GM21723 (cell line): ENCODE results near the gene PLCB1.
A peak's percentile ranks its signal among the peaks of the same experiment; 100 is the strongest.
"Not testable (repeated sequence)": the region's sequence is repeated elsewhere in the genome, so short reads cannot be mapped to it uniquely, and the experiment has no call there.

Experiments
- ATAC-seq: cut with Tn5 transposase; IDR thresholded peaks from one replicate; pipeline ENCODE4 v1.9.1; 2021; ENCODE audit warnings: mild to moderate bottlenecking, moderate library complexity; ENCODE audit not compliant: unreplicated experiment

PLCB1 gene

GRCh38 chr20:8156235-8157079, 24.4 kb downstream of the PLCB1 start:
- peak; percentile 70 for ATAC-seq

GRCh38 chr20:8159217-8159616, 27.2 kb downstream of the PLCB1 start:
- ATAC-seq: not testable (repeated sequence)

DNA sequence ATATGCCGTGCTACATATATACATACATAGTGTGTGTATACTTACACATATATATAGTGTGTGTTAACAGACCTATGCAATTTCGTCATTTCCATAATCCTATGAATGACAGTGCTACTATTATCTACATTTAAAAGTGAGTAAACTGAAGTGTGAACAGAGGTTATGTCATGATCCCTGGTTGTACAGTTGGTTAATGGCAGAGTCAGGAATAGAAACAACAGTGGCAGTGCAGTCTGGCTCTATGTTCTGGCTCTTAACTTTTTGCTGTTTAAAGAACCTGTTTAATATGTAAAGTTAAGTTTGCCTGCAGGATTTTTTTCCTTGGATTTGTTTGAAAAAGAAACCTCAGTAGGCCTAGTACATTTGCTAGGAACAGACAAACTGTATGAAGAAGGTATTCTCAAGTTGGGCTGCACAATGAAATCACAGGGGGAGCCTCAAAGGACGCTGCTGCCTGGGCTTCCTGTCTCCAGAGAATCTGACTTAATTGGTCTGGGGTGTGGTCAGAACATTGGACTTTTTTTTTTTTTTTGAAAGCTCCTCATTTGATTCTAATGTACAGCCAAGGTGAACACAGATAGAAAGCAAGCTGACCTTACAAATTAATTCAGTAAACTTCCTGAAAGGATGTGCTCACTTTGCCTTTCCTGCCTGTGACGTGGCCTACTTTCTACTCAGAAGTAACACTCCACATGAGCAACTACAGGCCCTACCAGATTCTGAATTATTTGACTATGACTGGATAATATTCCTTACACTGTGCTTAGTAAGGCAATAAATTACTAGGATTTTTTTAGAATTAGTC, 29.4 kb downstream of the PLCB1 start:
- no peak for ATAC-seq

GRCh38 chr20:8162610-8163009, 30.5 kb downstream of the PLCB1 start:
- no peak for ATAC-seq

DNA sequence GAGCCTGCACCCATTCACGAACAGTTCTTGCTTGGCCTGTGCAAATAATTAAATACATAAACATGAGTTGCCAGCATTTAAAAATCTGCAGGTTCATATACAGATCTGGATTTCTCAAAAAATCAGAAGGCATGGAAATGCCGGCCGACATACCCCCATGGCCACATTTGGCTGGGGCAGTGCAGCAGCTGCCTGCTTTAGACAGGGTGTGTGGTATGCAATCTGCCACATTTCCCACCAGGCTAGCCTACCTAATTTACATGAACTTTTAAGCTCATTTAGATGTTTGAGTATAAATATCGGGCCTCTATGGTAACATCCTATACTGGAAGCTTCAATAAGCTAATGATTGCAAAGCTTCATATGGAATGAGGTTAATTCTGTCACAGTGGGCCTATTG, 31.5 kb downstream of the PLCB1 start:
- ATAC-seq: no peak

DNA sequence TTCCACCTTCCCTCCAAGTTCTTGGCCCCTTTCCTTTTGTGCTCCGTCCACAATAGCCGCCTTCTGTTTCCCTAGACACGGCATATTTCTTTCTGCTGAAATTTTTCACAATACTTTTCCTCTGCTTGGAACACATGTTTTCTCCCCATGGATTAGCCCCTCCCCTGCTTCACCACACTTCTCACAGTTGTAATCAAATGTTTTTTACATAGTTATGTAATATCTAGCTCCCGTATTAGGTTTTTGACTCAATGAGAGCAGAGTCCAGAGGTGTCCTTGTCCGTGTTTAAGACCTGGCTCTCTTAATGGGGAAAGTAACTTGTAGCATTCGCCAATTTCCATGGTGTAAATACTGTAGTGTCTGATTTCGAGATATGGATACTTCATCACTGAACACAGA, 34.7 kb downstream of the PLCB1 start:
- ATAC-seq: no peak

DNA sequence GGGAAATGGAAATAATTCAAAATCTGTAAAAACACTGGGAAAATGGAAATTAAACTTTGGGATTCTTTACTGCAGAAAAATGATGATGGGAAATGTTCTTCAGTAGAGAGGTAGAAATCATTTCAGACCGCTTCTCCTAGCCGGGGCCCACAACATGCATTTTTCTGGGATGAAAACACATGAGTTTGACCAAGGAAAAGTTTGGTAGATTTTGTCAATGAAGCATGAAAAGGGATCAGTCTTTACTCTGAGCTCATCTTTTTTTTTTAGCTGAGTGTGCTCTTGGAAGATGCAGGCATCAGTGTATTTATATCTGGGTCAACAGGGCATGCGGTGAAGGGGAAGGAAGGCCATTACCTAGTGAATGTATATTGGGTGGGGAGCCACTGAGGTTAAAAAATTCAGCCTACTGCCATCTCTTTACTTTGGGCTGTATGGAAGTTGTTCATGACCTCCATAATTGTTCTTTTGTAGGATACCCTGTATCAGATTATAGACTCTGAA, 36.8 kb downstream of the PLCB1 start:
- ATAC-seq: no peak

- ATAC-seq: no peak
Observed at GRCh38 chr20:8170921-8171320, 38.9 kb downstream of the PLCB1 start.

GRCh38 chr20:8172191-8172590, 40.1 kb downstream of the PLCB1 start:
- ATAC-seq: no peak

GRCh38 chr20:8175741-8176675, 43.9 kb downstream of the PLCB1 start:
- no peak for ATAC-seq

- ATAC-seq: no peak
Observed at GRCh38 chr20:8183526-8183925, 51.5 kb downstream of the PLCB1 start.

DNA sequence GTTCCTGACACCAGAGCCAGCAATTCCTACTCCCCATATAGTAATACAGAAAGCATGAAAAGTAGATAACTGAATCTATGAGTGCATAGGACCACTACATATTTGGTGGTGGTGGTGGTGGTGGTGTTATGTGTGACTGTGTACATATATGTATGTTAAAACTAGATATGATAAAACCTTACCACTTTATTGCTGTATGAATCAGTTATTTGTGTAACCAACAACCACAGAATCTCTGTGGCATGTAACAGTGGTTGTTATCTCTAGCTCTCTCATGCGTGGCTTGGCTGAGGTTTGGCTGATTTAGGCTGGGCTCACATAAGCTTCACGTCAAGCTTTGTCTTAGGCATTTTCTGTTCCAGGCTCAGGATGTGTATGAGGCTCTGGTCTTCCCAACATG, 55.7 kb downstream of the PLCB1 start:
- no peak for ATAC-seq

GRCh38 chr20:8190043-8190880, 58.2 kb downstream of the PLCB1 start:
- ATAC-seq: no peak

DNA sequence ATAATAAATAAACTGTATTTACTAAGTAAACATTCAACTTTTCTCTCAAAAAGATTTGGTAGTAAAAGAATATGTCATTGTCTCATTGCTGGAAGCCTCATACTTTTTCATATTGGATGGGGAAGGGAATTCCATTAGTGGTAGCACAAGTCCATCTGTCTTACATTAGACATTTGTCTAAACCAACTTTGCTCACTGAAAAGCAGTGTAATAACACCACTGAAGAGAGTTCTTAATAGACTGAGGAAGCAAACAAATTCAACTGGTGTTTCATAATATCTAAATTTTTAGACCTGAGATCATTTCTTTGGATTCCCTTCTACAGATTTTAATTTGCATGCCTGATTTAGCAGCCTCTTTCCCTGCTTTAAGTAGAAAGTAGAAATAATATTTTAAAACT, 62.7 kb downstream of the PLCB1 start:
- ATAC-seq: no peak

GRCh38 chr20:8196096-8196495, 64.0 kb downstream of the PLCB1 start:
- no peak for ATAC-seq

DNA sequence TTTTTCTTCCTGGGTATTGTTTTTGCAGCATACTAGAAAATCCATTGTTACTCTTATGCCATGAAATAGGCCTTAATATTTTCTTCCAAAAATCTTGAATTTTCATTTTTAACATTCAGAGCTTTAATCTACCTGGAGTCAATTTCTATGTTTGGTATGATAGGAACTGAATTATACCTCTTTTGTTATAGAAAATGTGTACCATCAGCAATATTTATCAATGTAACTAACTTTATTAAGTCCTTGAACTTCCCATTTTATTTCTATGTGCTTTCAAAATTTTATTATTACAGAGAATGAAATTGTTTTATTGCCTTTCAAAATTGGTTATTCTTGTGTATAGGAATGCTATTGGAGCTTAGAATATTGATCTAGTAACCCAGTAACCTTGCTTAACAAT, 68.2 kb downstream of the PLCB1 start:
- no peak for ATAC-seq

DNA sequence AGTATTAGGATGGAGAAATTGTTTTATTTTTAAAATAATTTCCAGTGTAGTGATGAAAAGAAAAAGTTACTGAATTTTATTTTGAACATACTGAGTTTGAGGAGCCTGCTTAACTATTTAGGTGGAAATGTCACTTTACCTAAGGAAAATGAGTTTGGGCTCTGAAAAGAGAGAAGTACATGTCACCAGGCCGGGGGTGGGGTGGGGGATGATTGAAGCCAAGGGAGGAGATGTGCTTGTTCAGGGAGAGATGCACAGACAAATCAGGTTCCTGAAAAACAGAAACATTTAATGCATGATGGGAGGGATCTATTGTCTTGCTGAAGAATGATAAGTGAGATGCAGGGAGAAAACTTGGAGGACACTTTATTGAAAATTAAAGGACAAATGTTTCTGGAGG, 71.3 kb downstream of the PLCB1 start:
- ATAC-seq: no peak

DNA sequence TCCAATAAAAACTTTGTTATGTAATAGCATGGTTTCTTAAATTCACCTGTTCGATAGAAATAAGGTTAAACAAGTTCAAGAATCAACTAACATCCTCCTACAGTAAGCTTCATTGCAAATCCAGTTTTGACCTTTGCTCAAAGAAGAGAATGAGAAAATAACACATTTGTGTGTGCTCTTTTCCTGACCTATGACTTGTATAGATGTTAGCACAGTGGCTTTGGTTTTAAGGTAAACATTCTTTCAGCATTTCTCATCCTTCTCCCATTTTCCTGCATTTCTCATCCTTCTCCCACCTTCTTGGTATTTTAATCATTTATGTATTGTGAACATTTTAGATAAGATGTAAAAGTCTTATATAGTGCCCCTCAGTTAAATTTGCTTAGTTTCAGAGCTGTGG, 73.9 kb downstream of the PLCB1 start:
- no peak for ATAC-seq

DNA sequence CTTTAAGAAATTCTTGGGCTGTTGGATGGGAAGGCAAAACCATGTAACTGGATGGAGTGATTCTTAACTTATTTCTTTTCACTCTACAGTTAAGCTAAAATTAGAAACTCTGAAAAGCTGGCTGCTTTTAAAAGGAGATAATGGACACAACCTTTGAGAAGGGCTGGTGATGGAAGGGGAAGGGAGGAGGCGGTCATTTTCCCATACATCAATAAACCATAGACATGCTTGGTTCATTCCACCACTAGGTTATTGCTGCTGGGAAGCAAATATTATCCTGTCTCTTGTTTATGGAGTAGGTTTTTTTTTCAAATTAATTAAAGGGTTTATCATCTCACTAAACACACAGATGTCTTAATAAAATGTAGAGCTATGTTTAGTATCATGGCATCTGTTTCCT, 76.2 kb downstream of the PLCB1 start:
- ATAC-seq: no peak

- peak; percentile 67 for ATAC-seq
Observed at GRCh38 chr20:8209061-8209460, 77.0 kb downstream of the PLCB1 start.
